K562 (cell line): ENCODE results near the gene MLYCD. TPM values are rescaled to one million over a fixed set of nuclear protein-coding genes. Genes with fewer than 3 reads are reported as not detected.

Experiments
- CEBPB ChIP-seq: fragments of 450-650 bp; IDR thresholded peaks from 2 replicates; pipeline ENCODE4 v1.6.1; 2016; ENCODE audit warnings: missing genetic modification characterization, missing compliant biosample characterization
- MAZ ChIP-seq, 2 experiments: fragments of 450-650 bp in 1 of 2; sonication (generic) in 1 of 2; formaldehyde crosslinking; IDR thresholded peaks in 1 of 2; conservative IDR thresholded peaks in 1 of 2; 2 replicates each; pipeline versions ENCODE4 v1.4.0 to v1.5.0; 2020; ENCODE audit warnings: mild to moderate bottlenecking in 1 of 2, missing genetic modification reagents in 1 of 2
- POLR3G ChIP-seq: IDR thresholded peaks from 2 replicates; pipeline ENCODE4 v1.6.1; 2011; ENCODE audit not compliant: insufficient read length, insufficient replicate concordance; ENCODE audit errors: extremely low read depth
- PTRF ChIP-seq: fragments of 450-650 bp; IDR thresholded peaks from 2 replicates; pipeline ENCODE4 v1.6.1; 2016; ENCODE audit warnings: mild to moderate bottlenecking, missing genetic modification characterization, missing compliant biosample characterization
- ZBED1 ChIP-seq: IDR thresholded peaks from 2 replicates; pipeline ENCODE4 v1.6.1; 2014
- ZNF57 ChIP-seq: fragments of 450-650 bp; formaldehyde crosslinking; IDR thresholded peaks from 2 replicates; pipeline ENCODE4 v1.4.0; 2020; ENCODE audit warnings: mild to moderate bottlenecking, moderate library complexity
- polyA plus RNA-seq, 8 experiments: library from polyadenylated mRNA; depleted of rRNA in 4 of 8; stranded (reverse) in 5 of 8; unstranded in 3 of 8; fragments of >200 nt; fragmentation: Nextera tagmentation in 2 of 8; fragmentation: Illumina TruSeq in 1 of 8; extraction: Ambion mirVana in 2 of 8; extraction: Trizol in 1 of 8; gene quantifications; 2 replicates each; pipeline versions ENCODE4 v1.2.1 to v1.2.3, GENCODE V29; 2011 to 2014; ENCODE audit warnings: inconsistent platforms in 1 of 8, missing spikeins in 1 of 8
- total RNA-seq, 7 experiments: library from RNA; depleted of rRNA in 6 of 7; stranded (reverse); fragments of >200 nt in 6 of 7; fragmentation: Illumina TruSeq in 2 of 7; extraction: Trizol in 2 of 7; gene quantifications; 2 replicates each; pipeline versions ENCODE4 v1.2.1 to v1.2.3, GENCODE V29; 2011 to 2021; ENCODE audit warnings: low replicate concordance in 1 of 7
- TF ChIP-seq, protein P1 (sequence below): fragments of 200-600 bp; sonication (generic); IDR thresholded peaks from one replicate; pipeline ENCODE4 v1.6.1; 2012; ENCODE audit warnings: mild to moderate bottlenecking, low read depth, low read length, inconsistent platforms
- TF ChIP-seq, protein P2 (sequence below): sonication (generic); formaldehyde crosslinking; IDR thresholded peaks from 2 replicates; pipeline ENCODE4 v1.8.0; 2022; ENCODE audit warnings: mild to moderate bottlenecking, missing genetic modification reagents
- TF ChIP-seq, protein P3 (sequence below): fragments of 250-450 bp; sonication (Bioruptor Pico); IDR thresholded peaks from 2 replicates; pipeline ENCODE4 v1.5.1; 2021; ENCODE audit warnings: mild to moderate bottlenecking

Gene MLYCD
- total and polyA plus RNA-seq, 9 of the 15 experiments (the other 6 are each of a cell fraction or from before 2014, with no cell fraction given) = 0.15 to 2.0 (median 1.0) TPM

DNA sequence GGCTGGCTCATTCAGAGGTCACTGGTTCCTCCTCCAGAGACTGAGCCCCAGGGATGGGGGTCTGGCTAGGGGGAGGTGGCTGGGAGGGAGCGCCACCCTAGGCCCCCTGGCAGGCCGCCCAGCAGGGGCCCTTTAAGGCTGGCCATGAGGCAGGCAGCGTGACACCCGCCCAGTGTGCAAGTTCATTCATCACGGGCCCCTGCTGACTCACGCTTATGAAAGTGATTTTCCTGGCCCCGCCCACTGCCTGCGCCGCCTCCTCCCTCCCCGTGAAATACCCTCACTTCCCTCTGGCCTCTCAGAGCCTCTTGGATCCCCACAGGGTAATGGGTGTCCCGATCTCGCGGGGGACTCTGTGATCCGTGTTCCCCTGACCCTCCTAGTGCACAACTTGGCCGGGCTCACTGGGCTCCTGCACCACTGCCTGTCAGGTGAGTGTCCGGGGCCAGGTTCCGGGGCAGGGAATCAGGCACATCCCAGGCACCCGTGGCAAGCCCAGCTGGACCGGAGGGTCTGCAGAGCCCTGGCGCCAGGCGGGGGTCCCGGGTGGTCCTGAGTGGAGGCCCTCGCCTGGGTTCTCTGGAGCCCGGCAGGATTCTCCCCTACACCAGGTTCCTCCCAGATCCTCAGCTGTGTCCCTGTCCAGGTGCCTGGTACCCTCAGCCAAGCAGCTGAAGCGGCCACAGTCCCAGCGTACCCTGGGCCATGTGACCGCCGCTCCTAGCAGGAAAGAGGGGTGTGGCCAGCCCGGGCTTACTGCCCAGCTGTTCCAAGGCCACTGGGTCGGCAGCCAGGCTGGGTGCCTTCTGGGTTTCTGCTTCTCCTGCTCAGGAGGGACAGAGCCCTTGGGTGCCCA is 54.3 kb downstream of the MLYCD start, which contains the start of gene OSGIN1 (continued):
- TF ChIP-seq, protein P1, sequence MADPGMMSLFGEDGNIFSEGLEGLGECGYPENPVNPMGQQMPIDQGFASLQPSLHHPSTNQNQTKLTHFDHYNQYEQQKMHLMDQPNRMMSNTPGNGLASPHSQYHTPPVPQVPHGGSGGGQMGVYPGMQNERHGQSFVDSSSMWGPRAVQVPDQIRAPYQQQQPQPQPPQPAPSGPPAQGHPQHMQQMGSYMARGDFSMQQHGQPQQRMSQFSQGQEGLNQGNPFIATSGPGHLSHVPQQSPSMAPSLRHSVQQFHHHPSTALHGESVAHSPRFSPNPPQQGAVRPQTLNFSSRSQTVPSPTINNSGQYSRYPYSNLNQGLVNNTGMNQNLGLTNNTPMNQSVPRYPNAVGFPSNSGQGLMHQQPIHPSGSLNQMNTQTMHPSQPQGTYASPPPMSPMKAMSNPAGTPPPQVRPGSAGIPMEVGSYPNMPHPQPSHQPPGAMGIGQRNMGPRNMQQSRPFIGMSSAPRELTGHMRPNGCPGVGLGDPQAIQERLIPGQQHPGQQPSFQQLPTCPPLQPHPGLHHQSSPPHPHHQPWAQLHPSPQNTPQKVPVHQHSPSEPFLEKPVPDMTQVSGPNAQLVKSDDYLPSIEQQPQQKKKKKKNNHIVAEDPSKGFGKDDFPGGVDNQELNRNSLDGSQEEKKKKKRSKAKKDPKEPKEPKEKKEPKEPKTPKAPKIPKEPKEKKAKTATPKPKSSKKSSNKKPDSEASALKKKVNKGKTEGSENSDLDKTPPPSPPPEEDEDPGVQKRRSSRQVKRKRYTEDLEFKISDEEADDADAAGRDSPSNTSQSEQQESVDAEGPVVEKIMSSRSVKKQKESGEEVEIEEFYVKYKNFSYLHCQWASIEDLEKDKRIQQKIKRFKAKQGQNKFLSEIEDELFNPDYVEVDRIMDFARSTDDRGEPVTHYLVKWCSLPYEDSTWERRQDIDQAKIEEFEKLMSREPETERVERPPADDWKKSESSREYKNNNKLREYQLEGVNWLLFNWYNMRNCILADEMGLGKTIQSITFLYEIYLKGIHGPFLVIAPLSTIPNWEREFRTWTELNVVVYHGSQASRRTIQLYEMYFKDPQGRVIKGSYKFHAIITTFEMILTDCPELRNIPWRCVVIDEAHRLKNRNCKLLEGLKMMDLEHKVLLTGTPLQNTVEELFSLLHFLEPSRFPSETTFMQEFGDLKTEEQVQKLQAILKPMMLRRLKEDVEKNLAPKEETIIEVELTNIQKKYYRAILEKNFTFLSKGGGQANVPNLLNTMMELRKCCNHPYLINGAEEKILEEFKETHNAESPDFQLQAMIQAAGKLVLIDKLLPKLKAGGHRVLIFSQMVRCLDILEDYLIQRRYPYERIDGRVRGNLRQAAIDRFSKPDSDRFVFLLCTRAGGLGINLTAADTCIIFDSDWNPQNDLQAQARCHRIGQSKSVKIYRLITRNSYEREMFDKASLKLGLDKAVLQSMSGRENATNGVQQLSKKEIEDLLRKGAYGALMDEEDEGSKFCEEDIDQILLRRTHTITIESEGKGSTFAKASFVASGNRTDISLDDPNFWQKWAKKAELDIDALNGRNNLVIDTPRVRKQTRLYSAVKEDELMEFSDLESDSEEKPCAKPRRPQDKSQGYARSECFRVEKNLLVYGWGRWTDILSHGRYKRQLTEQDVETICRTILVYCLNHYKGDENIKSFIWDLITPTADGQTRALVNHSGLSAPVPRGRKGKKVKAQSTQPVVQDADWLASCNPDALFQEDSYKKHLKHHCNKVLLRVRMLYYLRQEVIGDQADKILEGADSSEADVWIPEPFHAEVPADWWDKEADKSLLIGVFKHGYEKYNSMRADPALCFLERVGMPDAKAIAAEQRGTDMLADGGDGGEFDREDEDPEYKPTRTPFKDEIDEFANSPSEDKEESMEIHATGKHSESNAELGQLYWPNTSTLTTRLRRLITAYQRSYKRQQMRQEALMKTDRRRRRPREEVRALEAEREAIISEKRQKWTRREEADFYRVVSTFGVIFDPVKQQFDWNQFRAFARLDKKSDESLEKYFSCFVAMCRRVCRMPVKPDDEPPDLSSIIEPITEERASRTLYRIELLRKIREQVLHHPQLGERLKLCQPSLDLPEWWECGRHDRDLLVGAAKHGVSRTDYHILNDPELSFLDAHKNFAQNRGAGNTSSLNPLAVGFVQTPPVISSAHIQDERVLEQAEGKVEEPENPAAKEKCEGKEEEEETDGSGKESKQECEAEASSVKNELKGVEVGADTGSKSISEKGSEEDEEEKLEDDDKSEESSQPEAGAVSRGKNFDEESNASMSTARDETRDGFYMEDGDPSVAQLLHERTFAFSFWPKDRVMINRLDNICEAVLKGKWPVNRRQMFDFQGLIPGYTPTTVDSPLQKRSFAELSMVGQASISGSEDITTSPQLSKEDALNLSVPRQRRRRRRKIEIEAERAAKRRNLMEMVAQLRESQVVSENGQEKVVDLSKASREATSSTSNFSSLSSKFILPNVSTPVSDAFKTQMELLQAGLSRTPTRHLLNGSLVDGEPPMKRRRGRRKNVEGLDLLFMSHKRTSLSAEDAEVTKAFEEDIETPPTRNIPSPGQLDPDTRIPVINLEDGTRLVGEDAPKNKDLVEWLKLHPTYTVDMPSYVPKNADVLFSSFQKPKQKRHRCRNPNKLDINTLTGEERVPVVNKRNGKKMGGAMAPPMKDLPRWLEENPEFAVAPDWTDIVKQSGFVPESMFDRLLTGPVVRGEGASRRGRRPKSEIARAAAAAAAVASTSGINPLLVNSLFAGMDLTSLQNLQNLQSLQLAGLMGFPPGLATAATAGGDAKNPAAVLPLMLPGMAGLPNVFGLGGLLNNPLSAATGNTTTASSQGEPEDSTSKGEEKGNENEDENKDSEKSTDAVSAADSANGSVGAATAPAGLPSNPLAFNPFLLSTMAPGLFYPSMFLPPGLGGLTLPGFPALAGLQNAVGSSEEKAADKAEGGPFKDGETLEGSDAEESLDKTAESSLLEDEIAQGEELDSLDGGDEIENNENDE = no peak
- TF ChIP-seq POLR3G (no peak), ZNF57 (CRISPR knock-in tag) (peak; percentile 67; the same call in 1 of the 2 replicates), CEBPB (peak; percentile 58; the same call in 1 of the 2 replicates), MAZ (CRISPR knock-in tag; conservative IDR thresholded peaks at IDR 0.05 in 1 of 2, IDR thresholded peaks at IDR 0.05 in 1 of 2) (peak in 1 of 2 experiments; percentile 71; a peak in 3 of 4 replicates), PTRF (tag) (no peak), ZBED1 (no peak)
- TF ChIP-seq, protein P2, sequence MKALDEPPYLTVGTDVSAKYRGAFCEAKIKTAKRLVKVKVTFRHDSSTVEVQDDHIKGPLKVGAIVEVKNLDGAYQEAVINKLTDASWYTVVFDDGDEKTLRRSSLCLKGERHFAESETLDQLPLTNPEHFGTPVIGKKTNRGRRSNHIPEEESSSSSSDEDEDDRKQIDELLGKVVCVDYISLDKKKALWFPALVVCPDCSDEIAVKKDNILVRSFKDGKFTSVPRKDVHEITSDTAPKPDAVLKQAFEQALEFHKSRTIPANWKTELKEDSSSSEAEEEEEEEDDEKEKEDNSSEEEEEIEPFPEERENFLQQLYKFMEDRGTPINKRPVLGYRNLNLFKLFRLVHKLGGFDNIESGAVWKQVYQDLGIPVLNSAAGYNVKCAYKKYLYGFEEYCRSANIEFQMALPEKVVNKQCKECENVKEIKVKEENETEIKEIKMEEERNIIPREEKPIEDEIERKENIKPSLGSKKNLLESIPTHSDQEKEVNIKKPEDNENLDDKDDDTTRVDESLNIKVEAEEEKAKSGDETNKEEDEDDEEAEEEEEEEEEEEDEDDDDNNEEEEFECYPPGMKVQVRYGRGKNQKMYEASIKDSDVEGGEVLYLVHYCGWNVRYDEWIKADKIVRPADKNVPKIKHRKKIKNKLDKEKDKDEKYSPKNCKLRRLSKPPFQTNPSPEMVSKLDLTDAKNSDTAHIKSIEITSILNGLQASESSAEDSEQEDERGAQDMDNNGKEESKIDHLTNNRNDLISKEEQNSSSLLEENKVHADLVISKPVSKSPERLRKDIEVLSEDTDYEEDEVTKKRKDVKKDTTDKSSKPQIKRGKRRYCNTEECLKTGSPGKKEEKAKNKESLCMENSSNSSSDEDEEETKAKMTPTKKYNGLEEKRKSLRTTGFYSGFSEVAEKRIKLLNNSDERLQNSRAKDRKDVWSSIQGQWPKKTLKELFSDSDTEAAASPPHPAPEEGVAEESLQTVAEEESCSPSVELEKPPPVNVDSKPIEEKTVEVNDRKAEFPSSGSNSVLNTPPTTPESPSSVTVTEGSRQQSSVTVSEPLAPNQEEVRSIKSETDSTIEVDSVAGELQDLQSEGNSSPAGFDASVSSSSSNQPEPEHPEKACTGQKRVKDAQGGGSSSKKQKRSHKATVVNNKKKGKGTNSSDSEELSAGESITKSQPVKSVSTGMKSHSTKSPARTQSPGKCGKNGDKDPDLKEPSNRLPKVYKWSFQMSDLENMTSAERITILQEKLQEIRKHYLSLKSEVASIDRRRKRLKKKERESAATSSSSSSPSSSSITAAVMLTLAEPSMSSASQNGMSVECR (CRISPR knock-in tag) = peak; percentile 72; the same call in 1 of the 2 replicates
- TF ChIP-seq, protein P3, sequence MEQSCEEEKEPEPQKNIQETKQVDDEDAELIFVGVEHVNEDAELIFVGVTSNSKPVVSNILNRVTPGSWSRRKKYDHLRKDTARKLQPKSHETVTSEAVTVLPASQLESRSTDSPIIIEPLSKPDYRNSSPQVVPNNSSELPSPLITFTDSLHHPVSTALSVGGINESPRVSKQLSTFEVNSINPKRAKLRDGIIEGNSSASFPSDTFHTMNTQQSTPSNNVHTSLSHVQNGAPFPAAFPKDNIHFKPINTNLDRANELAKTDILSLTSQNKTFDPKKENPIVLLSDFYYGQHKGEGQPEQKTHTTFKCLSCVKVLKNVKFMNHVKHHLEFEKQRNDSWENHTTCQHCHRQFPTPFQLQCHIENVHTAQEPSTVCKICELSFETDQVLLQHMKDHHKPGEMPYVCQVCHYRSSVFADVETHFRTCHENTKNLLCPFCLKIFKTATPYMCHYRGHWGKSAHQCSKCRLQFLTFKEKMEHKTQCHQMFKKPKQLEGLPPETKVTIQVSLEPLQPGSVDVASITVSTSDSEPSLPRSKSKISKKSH = no peak
